ENCODE results near the gene CADPS2. TPM values are rescaled to one million over a fixed set of nuclear protein-coding genes. Genes with fewer than 3 reads are reported as not detected.

CADPS2 gene
- polyA plus RNA-seq, 1 donor (not counting 4 experiments of a cell fraction or from before 2014, with no cell fraction given): 0.35 TPM

DNA sequence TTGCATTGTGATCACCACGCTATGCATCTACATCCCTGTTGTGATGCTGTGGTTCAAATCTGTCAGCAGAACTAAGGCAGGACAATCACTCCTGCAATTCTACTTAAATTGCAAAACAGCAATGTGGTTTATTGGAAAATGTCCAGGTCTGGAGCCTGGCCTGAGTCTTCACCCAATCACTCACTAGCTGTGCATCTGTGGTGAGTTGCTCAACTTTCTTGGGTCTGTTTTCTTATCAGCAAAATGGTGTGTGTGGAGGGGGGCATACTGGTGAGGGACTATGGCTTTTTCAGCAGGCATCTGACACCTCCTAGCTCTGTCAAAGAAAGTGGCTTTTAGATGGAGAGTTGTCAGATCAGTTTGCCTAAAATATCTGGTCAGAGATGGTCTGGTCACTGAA, 473.4 kb downstream of the CADPS2 start:
- H3K9me1 ChIP-seq (ENCODE audit: control insufficient read depth, extremely low read depth, insufficient read depth, low read length): no peaks in the 10 kb centered on the region
- H3K27me3 ChIP-seq (ENCODE audit: control insufficient read depth, extremely low read depth, insufficient read depth, low read length): no peaks in the 10 kb centered on the region
- H3K4me3 ChIP-seq (ENCODE audit: control insufficient read depth in 2 of 3, extremely low read depth in 1 of 3, insufficient read depth in 2 of 3, low read depth in 1 of 3, low read length in 3 of 3): no peak overlapping the region
- no peaks in the 10 kb centered on the region for H4K20me1 ChIP-seq (ENCODE audit: control insufficient read depth, extremely low read depth, insufficient read depth, low read length)
- TF ChIP-seq CTCF (optimal IDR thresholded peaks at IDR 0.05 in 1 of 3, IDR thresholded peaks at IDR 0.05 in 1 of 3, conservative IDR thresholded peaks at IDR 0.05 in 1 of 3; ENCODE audit: extremely low read depth in 1 of 3, insufficient read depth in 2 of 3, low read length in 3 of 3) (no peak), EZH2 (IDR thresholded peaks at IDR 0.05; ENCODE audit: low read length) (no peak)
- DNase-seq (ENCODE audit: low read depth, low spot score) (no peak), FAIRE-seq (no peak)
- no peak overlapping the region for H2AFZ ChIP-seq (ENCODE audit: control insufficient read depth, low read length)
- H3K36me3 ChIP-seq (ENCODE audit: control insufficient read depth in 2 of 2, extremely low read depth in 1 of 2, insufficient read depth in 2 of 2, low read length in 2 of 2): no peaks in the 10 kb centered on the region
- H3K4me2 ChIP-seq (ENCODE audit: control insufficient read depth, extremely low read depth, insufficient read depth, low read depth, low read length): no peak overlapping the region
- H3K27ac ChIP-seq (ENCODE audit: control insufficient read depth, insufficient read depth, low read length): no peak overlapping the region
- H3K79me2 ChIP-seq (ENCODE audit: control insufficient read depth, insufficient read depth, low read length): no peaks in the 10 kb centered on the region
- H3K9me3 ChIP-seq (ENCODE audit: control insufficient read depth, low read depth, low read length): no peaks in the 10 kb centered on the region
- no peaks in the 10 kb centered on the region for H3K4me1 ChIP-seq (ENCODE audit: control insufficient read depth, extremely low read depth, insufficient read depth, low read length)
- dilution Hi-C loops (cut with MboI; ENCODE audit: extremely low pct_ligation_motif_present, low sequenced_read_pairs): no loop called here
- no peak overlapping the region for H3K9ac ChIP-seq (ENCODE audit: control insufficient read depth, extremely low read depth, insufficient read depth, low read length)

DNA sequence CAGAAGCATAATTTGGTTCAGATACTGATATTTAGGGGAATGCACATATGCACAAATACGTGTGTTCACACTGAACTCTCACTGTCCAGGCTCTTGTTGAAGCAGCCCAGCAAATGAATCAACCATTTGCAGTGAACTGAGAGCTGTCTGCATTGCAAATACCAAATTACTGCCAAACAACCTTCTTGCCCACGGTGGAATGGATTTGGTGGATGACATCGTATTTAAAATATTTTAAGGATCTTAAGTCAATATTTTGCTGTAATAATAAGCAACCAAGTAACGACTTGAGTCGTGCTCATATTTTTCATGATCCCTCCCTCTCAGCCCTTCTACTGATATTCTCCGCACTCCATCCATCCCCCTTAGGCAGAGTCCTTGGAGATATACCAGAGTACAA, 473.8 kb downstream of the CADPS2 start:
- DNase-seq (ENCODE audit: low read depth, low spot score) (no peak), FAIRE-seq (no peak)
- Histone ChIP-seq H3K9me3 (ENCODE audit: control insufficient read depth, low read depth, low read length) (no peaks in the 10 kb centered on the region), H3K36me3 (ENCODE audit: control insufficient read depth in 2 of 2, extremely low read depth in 1 of 2, insufficient read depth in 2 of 2, low read length in 2 of 2) (no peaks in the 10 kb centered on the region), H3K9ac (ENCODE audit: control insufficient read depth, extremely low read depth, insufficient read depth, low read length) (no peak overlapping the region), H4K20me1 (ENCODE audit: control insufficient read depth, extremely low read depth, insufficient read depth, low read length) (no peaks in the 10 kb centered on the region), H3K79me2 (ENCODE audit: control insufficient read depth, insufficient read depth, low read length) (no peaks in the 10 kb centered on the region), H3K27ac (ENCODE audit: control insufficient read depth, insufficient read depth, low read length) (no peak overlapping the region), H2AFZ (ENCODE audit: control insufficient read depth, low read length) (no peak overlapping the region), H3K4me1 (ENCODE audit: control insufficient read depth, extremely low read depth, insufficient read depth, low read length) (no peaks in the 10 kb centered on the region), H3K9me1 (ENCODE audit: control insufficient read depth, extremely low read depth, insufficient read depth, low read length) (no peaks in the 10 kb centered on the region), H3K27me3 (ENCODE audit: control insufficient read depth, extremely low read depth, insufficient read depth, low read length) (no peaks in the 10 kb centered on the region), H3K4me2 (ENCODE audit: control insufficient read depth, extremely low read depth, insufficient read depth, low read depth, low read length) (no peak overlapping the region), H3K4me3 (ENCODE audit: control insufficient read depth in 2 of 3, extremely low read depth in 1 of 3, insufficient read depth in 2 of 3, low read depth in 1 of 3, low read length in 3 of 3) (no peak overlapping the region)
- dilution Hi-C loops (cut with MboI; ENCODE audit: extremely low pct_ligation_motif_present, low sequenced_read_pairs): no loop called here
- no peak for TF ChIP-seq EZH2 (IDR thresholded peaks at IDR 0.05; ENCODE audit: low read length)
- TF ChIP-seq CTCF (optimal IDR thresholded peaks at IDR 0.05 in 1 of 3, IDR thresholded peaks at IDR 0.05 in 1 of 3, conservative IDR thresholded peaks at IDR 0.05 in 1 of 3; ENCODE audit: extremely low read depth in 1 of 3, insufficient read depth in 2 of 3, low read length in 3 of 3): no peak

Measured in keratinocyte (primary cell).